Myocyte (in vitro differentiated cells): Measurements from ENCODE around the gene SCLT1. TPM values are rescaled to one million over a fixed set of nuclear protein-coding genes. Genes with fewer than 3 reads are reported as not detected.
"Not testable (repeated sequence)": the region's sequence is repeated elsewhere in the genome, so short reads cannot be mapped to it uniquely, and the experiment has no call there.

Experiments
- DNase-seq: peaks from one replicate; pipeline ENCODE4 v3.0.0-alpha.2; 2012; ENCODE audit warnings: low read depth
- polyA plus RNA-seq: library from polyadenylated mRNA; unstranded; fragments of >200 nt; gene quantifications from one replicate; pipeline ENCODE4 v1.2.1, GENCODE V29; 2012; ENCODE audit warnings: missing spikeins
- total RNA-seq: library from RNA; depleted of rRNA; stranded (reverse); fragments of >200 nt; gene quantifications from 2 replicates; pipeline ENCODE4 v1.2.3, GENCODE V29; 2014

SCLT1 gene
- 5.2 and 7.4 TPM in 2 replicates for total RNA-seq
- 1.9 TPM for polyA plus RNA-seq

GRCh38 chr4:129093191-129093920 lies at the start of gene SCLT1:
SCLT1 (minus strand) TSS chr4:129093539; CDS start chr4:129093103, 436 bp downstream.
- peak; percentile 99 for DNase-seq

- DNase-seq, result no peak
Observed at GRCh38 chr4:129140521-129140920, 47.2 kb upstream of the SCLT1 start.

DNA sequence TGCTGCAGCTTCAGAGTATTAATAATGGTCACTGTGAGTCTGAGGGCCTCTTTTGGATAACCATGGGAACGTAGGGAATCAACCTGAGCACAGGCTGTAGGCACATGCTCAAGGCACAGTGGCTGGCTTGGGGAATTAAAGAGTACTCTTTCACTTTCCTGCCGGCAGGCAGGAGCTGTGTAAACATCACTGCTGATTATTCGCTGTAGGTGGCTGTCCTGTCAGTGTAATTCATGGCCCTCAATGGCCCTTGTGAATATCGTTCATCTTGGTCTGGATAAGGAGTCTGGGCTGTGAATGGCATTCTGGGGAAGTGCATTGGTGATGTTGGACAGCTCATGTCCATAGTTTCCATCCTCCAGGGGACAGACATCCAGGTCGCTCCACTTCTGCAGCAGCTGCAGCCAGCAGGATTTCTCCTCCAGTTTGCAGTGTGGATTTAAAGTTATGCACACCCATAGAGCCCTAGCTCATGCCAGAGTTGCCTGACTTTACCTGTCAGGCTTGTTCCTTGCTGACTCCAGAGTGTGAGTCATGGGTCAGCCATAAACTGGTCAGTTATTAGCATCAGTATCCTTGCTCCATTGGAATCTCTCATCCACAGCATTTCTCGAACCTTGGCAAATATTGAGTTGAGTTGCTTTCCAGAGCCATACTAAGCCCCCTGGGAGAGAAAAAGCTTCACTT lies 45.6 kb upstream of the SCLT1 start:
- no peak for DNase-seq

GRCh38 chr4:129136433-129136832 lies 43.1 kb upstream of the SCLT1 start:
- DNase-seq, result peak; percentile 13

- peak; percentile 4 for DNase-seq
Observed at GRCh38 chr4:129131343-129131742, 38.0 kb upstream of the SCLT1 start.

DNA sequence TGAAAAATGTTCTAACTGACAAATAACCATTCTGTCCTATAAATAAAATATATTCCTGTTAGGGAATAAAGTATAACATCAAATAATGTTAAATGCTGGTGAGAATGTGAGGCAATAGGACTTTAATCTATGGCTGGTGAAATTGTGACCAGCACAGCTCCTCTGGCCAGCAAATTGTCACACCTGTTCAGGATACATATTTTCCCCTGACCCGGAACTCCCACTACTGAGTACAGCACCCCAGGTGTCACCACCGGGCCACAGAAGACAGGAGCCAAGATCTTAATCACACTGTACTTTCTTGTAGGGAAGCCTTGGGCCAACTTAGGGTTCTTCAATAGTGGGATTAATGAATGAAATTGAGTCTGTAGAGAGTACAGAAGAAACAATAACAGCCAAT lies 35.8 kb upstream of the SCLT1 start:
- DNase-seq, result no peak

DNA sequence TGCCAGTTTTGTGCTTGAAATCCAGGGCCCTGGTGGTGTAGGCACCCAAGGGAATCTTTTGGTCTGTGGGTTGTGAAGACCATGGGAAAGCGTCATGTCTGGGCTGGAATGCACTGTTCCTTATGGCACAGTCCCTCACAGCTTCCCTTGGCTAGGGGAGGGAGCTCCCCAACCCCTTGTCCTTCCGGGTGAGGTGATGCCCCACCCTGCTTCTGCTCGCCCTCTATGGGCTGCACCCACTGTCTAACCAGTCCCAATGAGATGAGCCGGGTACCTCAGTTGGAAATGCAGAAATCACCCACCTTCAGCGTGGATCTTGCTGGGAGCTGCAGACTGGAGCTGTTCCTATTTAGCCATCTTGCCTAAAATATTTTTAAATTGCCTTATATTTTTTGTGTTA lies 33.3 kb upstream of the SCLT1 start:
- not testable (repeated sequence) for DNase-seq

- no peak for DNase-seq
Observed at GRCh38 chr4:129117705-129118104, 24.4 kb upstream of the SCLT1 start.

GRCh38 chr4:129113919-129114318 lies 20.6 kb upstream of the SCLT1 start:
- DNase-seq, result no peak

DNA sequence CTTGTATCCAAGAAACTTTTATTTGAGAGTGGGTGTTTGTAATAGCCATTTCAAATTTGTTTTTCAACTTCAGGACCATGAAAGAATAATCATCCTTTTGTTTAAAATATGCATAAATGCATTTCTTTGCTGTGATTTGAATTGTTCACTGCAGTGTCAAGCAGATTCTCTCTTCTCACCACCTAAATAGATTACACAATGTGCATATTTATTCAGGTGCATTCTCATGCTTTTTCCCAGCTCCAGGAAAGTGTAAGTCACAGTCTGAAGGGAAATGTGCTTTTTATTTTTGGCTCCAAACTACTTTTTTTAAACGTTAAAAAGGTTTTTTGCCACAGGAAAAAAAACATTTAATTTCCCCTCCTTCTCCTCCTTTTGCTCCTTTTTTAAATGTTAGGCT lies 20.1 kb upstream of the SCLT1 start:
- DNase-seq, result no peak

DNA sequence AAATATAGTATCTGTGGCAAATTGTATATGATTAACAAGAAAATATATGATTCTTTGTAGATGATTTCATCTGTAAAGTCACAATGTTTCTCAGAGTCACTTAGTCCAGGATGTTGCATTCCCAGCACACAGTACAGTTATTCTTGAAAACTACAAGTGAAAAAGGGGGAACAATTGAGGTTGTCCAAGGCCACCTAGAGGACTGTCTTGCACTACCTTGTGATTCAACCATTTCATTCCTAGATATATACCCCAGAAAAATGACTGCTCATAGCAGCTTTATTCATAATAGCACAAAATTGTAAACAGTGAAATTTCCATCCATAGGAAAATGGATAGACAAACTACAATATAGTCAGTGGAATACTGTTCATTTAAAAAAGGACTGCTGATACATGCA lies 18.6 kb upstream of the SCLT1 start:
- DNase-seq, result no peak

DNA sequence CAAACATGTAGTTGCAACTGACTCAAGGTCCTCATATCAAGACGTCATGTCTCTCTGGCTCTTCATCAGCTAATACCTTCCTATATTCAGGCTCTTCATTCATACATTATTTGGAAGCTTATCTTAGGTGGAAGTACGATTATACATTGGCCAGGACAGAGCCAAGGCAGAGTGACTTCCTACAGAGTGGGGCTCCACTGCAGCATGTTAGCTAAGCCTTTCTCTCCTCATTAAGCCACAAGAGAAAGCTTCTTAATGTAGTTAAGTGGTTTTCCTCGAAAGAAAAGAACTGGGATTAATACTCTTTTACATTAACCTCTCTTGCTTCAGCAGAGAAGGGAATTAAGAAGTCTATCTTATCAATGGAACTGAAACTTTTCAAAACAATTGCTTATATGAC lies 17.6 kb upstream of the SCLT1 start:
- DNase-seq, result no peak

- DNase-seq, result no peak
Observed at GRCh38 chr4:129109965-129110824, 16.9 kb upstream of the SCLT1 start.

- no peak for DNase-seq
Observed at GRCh38 chr4:129098531-129099001, 5.2 kb upstream of the SCLT1 start.

DNA sequence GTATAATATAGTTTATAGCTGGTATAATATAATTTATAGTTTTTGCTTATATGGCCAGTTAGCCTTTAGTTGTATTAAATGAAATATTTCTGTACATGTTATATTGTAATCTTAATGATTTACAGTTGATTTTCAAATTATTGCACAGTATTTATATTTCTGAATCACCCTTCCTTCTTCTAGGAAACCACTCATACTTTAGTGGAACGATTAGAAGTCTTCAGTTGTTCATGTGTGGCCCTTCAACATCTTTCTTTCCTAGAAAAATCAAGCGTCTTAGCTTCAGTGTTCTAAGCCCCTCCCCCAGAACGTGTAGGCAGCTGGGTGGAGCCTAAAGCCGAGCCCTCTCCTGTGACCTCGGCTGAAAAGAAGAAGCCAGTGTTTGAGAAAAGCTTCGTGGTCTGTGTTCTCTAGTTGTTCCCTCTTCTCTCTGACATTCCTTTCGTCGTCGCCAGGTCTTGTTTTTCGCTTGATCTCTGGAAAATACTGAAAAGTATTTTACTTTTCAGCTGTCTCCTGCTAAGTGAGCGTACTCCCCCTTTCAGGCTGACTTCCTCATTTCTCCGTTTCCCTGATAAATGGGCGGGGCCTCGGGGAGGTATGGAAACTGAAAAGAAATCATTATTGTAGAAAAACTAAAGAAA lies 2.6 kb upstream of the SCLT1 start, which contains the start of gene C4orf33:
Gene C4orf33, plus strand, starts transcription at position 342 of the 644 bp plus-strand sequence. CDS start 6,459 bp downstream, outside the sequence.
- peak; percentile 80 for DNase-seq

DNA sequence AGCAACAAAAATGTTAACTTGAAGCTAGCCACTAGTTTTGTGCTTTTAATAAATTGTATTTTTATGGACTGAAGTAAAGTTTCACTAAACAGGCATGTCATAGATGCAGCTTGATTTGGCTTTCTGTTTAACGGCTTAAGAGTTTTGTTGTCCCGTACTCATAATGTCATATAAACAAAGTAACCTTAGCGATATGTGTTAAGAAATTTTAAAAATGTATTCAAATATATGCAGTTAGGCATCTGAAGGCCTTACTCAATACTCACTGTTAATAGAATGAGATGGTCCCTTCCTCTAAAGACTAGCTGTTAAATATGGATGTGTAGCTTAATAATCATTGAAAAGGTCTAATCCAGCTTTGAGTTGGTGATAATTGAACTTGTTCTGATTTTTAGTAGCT lies 1.0 kb upstream of the SCLT1 start:
- DNase-seq, result no peak

DNA sequence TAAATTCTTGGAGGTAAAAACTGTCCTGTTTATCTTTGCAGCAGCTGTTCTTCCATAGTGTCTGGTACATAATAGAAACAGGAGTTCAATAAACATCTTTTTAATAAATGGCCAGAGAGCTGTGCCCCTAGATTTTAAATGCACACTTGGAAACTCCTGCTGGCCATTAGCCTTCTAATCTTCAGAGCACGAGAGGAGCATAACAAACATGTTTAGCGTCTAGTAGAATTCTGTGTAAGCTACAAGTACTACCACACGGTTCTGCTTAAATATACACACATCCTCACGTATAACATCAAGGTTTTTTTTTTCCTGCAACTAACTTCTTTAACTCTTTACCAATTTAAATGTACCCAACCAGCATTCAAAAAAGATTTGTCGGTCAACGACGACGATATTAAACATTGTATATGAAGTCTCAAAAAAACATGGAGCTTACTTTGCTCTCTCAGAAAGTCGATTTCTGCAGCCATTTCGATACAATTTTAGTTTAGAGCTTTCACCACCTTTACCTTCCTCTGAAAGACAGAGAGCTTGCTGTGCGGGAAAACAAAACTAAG lies 628 bp downstream of the SCLT1 start:
- peak; percentile 28 for DNase-seq

GRCh38 chr4:129087516-129087915 lies 5.8 kb downstream of the SCLT1 start:
- no peak for DNase-seq

DNA sequence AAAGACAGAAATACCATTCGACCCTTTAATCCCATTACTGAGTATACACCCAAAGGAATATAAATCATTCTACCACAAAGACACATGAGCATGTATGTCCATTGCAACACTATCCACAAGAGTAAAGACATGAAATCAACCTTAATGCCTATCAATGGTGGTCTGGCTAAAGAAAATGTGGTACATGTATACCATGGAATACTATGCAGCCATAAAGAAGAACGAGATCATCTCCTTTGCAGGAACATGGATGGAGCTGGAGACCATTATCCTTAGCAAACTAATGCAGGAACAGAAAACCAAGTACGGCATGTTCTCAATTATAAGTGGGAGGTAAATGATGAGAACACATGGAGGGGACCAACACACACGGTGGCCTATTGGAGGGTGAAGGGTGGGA lies 7.9 kb downstream of the SCLT1 start:
- no peak for DNase-seq

DNA sequence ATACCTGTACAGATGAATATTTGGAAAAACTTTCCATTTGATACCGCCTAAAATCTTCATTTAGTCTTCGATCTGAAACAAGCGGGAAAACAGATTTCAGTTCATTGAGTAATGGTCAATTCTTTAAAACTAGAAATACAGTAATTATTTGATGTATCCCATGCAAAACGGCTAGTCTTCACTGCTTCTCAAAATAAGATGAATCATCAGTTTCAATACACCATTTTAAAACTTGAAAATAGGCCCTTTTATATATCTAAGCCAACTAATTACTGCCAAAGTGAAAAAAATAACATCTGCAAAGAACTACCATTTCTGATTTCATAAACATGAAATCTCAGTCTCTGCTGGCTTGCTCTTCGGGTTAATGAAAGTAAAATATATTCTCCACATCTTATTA lies 11.0 kb downstream of the SCLT1 start:
- DNase-seq, result no peak

DNA sequence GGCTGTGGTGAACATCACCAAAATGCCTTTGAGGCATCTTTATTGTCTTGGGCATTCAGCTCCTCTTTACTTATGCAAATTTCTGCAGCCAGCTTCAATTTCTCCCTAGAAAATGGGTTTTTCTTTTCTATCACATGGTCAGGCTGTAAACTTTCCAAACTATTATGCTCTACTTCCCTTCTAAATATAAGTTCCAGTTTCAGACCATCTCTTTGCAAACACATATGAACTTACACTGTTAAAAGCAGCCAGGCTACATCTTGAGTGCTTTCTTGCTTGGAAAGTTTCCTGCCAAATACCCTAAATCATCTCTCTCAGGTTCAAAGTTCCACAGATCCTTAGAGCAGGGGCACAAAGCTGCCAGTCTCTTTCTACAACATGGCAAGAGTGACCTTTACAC lies 13.2 kb downstream of the SCLT1 start:
- DNase-seq, result no peak
